ENCODE data around the gene NRL.
A peak's percentile ranks its signal among the peaks of the same experiment; 100 is the strongest.
"Not testable (repeated sequence)": the region's sequence is repeated elsewhere in the genome, so short reads cannot be mapped to it uniquely, and the experiment has no call there.

The NRL gene

DNA sequence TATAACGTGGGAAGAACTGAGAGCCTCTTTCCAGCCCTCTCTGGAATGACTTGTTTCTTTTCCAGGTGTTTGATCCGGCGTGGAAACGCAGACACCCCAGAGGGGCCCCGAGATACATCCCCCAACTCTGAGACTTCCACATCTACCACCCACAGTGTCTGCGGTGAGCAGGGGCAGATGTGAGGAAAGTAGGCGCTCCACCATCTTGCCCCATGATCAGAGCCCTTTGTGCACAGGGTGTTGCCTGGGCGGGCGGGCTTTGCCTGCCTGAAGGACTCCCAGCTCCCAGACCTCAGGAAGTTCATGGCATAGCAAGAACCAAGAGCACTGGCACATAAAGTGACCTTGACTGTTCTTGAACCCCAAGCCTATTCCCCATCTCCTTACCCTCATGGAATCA is 60.1 kb downstream of the NRL start:
- Mint-ChIP-seq H3K9me3 (no peaks in the 10 kb centered on the region), H3K27ac (no peak overlapping the region), H3K36me3 (peaks cover 12% of the 10 kb centered on the region), H3K4me1 (peaks cover 44% of the 10 kb centered on the region), H3K4me3 (no peak overlapping the region)
- no peak for DNase-seq (ENCODE audit: low spot score in 2 of 2)
- ATAC-seq, result no peak

DNA sequence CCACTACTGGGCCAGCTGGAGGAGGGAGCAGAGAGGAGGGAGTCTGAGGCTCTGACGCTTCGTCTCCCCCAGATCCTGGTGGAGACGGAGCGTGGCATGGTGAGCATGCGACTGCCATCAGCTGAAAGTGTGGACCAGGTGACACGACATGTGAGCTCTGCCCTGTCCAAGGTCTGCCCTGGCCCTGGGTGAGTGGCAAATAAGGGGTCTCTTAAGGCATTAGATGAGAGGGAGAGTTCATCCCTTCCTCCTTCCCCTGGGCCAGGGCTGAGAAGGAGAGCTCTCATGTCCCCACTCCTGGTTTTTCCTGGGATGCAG is 60.5 kb downstream of the NRL start:
- no peak overlapping the region for H3K4me3 Mint-ChIP-seq
- DNase-seq (ENCODE audit: low spot score in 2 of 2) (no peak), ATAC-seq (no peak)
- H3K4me1 Mint-ChIP-seq, result peaks cover 44% of the 10 kb centered on the region
- no peaks in the 10 kb centered on the region for H3K9me3 Mint-ChIP-seq
- no peak overlapping the region for H3K27ac Mint-ChIP-seq
- H3K36me3 Mint-ChIP-seq, result peaks cover 12% of the 10 kb centered on the region

DNA sequence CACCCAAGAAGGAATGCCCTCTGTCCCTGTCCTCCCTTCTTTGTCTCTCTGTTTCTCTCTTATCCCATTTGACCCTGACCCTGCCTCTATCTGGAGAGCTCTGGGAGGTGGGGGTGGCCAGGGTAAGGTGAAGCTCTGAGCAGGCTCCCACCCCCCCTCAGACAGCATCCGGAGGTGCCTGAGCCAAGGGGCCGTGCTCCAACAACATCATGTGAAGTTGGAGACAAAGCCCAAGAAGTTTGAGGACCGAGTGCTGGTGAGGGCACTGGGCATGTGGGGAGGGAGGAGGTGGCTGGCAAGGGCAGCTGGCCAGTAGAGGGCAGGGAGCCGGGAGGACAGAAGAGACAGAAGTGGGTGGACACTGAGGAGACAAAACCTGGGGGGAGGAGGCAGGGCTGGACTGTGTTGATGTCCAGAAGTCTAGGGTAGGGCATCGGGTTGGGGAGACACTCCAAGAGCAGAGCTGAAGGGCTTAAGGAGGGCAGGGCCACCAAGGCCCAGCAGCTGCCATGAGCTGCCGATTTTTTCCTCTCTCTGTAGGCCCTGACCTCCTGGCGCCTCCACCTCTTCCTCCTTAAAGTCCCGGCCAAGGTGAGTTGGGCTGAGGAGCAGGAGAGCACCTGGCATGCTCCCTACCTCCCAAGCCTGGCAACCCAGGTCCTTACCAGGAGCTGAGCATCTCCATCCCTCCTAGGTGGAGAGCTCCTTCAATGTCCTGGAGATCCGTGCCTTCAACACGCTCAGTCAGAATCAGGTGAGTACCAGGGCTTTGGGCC is 61.0 kb downstream of the NRL start:
- Mint-ChIP-seq H3K4me1 (peaks cover 40% of the 10 kb centered on the region), H3K36me3 (peaks cover 12% of the 10 kb centered on the region), H3K4me3 (peak overlapping the region; percentile 77), H3K27ac (peak overlapping the region; percentile 66), H3K9me3 (no peaks in the 10 kb centered on the region)
- no peak for ATAC-seq
- no peak for DNase-seq (ENCODE audit: low spot score in 2 of 2)

DNA sequence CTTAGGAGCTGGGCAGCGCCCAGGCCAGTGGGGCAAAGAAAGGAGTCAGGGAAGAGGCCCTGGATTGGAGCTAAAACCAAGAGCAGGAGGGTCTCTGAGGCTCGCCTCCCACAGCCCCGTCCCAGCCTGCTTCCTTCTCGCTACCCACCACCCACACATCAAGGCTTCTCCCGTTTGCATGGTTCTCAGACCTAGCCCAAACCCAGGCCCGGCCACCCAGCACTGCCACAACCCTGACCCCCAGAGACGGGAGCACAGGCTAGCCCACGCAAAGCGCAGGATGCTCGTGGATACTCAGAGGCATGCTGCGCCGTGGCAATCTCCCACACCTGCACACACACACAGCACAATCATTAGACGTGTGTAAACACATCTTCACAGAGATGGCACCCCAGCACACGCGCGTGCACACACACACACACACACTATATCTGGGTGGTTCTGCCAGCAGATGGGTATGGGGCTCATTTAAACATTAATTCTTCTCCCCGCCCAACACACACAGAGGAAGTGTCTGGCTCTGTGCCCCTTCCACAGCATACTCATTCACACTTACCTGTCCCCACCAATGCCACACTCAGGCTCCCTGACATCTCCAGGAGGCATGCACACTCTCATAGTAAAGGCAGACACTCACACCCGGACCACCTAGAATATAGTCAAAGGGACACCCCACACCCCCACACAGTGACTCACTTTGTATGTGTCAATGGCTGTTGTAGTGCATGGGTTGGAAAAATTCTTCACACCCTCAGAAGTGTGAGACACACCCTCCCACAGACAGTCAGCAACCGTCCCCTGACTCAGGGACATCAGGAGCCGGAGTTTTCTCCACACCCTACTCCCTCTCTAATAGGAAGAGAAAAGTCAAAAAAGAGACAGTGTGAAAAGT is 61.8 kb downstream of the NRL start:
- Mint-ChIP-seq H3K36me3 (peaks cover 12% of the 10 kb centered on the region), H3K4me1 (peaks cover 31% of the 10 kb centered on the region), H3K27ac (peak overlapping the region; percentile 66), H3K9me3 (no peaks in the 10 kb centered on the region), H3K4me3 (peak overlapping the region; percentile 77)
- DNase-seq (ENCODE audit: low spot score in 2 of 2) (peak; percentile 42 to 81), ATAC-seq (peak; percentile 93)

DNA sequence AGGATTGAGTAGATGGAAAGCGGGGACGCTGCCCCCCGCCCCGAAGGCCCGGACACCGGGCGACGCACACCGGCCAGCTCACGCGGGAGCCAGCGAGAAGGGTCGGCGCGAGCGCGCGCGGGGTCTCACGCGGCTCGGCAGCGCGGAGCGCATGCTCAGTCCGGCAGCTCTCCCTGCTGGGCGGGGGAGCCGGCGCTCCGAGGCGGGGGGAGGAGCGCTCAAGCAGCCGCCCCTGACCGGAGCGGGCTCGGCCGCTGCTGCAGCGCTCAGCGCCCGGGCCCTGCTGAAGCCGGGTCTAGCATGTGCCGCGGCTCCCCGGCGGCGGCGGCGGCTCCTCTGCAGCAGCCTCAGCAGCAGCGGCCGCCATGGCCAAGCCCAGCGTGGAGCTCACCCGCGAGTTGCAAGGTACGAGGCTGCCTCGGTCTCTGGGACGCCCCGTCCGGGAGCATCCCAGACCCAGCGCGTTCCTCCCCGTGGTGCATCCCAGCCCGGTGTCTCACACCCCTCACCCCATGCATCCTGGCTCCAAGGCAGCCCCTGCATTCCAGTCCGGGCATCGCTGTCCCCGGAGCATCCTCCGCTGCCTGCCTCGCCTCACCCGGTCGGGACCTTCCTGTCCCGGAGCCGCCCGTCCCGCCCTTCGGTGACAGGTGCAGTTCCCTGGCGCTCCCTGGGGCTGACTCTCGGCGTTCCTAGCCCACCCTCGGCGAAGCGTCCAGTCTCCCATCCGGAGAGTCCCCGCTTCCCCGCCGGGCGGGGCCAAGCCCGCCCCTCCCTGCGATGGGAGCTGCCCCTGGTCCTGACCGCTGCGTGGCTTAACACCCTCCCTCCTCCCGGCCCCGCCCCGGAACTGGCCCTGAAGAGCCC is 62.7 kb downstream of the NRL start, which contains the start of gene CARMIL3:
Gene CARMIL3, plus strand, starts transcription at position 221 of the 867 bp plus-strand sequence. Its CDS starts 145 bp downstream, at position 366.
- Mint-ChIP-seq H3K9me3 (no peaks in the 10 kb centered on the region), H3K4me3 (peak within 1 kb of the TSS; percentile 77), H3K27ac (peak within 1 kb of the TSS; percentile 88), H3K4me1 (peaks cover 31% of the 10 kb centered on the region), H3K36me3 (peaks cover 12% of the 10 kb centered on the region)
- ATAC-seq, result peak; percentile 69
- peak; percentile 59 to 86 for DNase-seq (ENCODE audit: low spot score in 2 of 2)

DNA sequence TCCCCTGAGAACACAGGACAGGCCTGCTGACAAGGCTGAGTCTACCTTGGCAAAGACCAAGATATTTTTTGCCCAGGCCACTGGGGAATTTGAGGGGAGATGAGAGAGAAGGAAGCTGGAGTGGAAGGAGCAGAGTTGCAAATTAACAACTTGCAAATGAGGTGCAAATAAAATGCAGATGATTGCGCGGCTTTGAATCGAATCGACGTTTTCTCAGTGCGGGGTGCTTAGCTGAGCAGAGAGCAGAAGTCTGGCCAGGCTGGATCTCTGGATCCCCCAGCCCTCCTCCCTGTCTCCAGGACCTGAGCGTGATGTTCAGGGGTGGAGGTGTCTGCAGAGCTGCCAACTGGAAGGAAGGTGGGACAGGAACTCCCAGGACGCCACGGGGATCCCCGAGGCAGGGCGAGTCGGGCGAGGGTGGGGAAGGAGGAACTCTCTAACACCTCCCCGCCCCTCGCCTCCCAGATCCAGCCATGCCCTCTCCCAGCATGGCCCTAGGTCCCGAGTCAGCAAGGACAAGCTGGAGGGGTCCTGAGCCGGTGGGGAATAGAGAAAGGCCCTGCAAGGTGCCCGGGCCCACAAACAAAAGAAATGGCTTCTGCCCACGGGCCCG is 63.5 kb downstream of the NRL start:
- Mint-ChIP-seq H3K27ac (peak overlapping the region; percentile 88), H3K4me3 (peak overlapping the region; percentile 77), H3K4me1 (peaks cover 27% of the 10 kb centered on the region), H3K36me3 (peaks cover 12% of the 10 kb centered on the region), H3K9me3 (no peaks in the 10 kb centered on the region)
- DNase-seq (ENCODE audit: low spot score in 2 of 2), result no peak
- ATAC-seq, result no peak

DNA sequence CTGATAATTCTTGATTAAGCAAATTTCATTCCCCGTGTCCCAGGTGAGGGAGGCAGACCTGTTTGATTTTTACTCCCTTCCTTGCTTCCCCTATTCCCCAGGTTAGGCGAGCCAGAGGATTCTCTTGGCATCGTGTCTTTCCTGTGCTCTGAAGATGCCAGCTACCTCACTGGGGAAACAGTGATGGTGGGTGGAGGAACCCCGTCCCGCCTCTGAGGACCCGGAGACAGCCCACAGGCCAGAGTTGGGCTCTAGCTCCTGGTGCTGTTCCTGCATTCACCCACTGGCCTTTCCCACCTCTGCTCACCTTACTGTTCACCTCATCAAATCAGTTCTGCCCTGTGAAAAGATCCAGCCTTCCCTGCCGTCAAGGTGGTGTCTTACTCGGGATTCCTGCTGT is 64.0 kb downstream of the NRL start:
- H3K9me3 Mint-ChIP-seq; ATAC-seq; DNase-seq (ENCODE audit: low spot score in 2 of 2): not testable (repeated sequence)
- peaks cover 12% of the 10 kb centered on the region for H3K36me3 Mint-ChIP-seq
- peak overlapping the region; percentile 88 for H3K27ac Mint-ChIP-seq
- peaks cover 26% of the 10 kb centered on the region for H3K4me1 Mint-ChIP-seq
- peak overlapping the region; percentile 77 for H3K4me3 Mint-ChIP-seq

DNA sequence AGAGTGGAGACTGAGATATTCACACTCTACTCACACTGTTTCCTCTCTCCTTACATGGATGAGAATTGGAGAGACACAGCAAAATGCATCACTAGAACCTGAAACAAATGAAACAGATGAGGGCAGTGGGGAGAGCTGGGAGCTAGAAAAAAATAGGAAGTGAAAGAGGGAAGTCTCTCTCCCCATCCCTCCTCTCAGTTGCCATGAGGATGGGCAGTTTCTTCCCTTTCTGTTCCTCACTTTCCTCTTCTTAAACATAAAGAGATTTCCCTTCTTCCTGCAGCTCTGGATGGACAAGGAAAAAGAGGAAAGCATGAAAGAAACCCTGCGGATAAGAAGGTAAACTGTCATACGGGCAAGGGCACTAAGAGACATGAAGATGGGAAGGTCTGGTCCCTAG is 65.7 kb downstream of the NRL start:
- not testable (repeated sequence) for ATAC-seq; H3K9me3 Mint-ChIP-seq; DNase-seq (ENCODE audit: low spot score in 2 of 2); H3K4me3 Mint-ChIP-seq; H3K27ac Mint-ChIP-seq
- Mint-ChIP-seq H3K36me3 (peaks cover 12% of the 10 kb centered on the region), H3K4me1 (peaks cover 23% of the 10 kb centered on the region)

DNA sequence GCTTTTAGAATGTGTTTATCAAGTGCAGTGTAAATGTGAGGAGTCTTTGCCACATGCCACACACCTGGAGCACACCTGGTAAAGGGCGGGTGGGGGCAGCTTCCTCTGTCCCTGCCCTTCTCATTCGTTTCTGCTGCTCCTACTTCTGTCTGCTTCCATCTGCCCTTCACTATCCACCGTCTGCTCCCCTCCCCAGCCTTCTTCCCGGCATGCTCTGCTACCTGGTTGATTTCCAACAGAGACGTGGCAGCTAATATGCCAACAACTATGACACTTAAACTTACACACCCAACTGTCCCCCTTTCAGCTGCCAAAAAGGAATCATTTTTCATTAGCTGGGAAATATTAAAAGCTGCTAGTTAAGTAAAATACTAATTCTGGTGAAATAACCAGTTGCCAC is 72.0 kb downstream of the NRL start:
- H3K9me3 Mint-ChIP-seq, result no peaks in the 10 kb centered on the region
- ATAC-seq, result no peak
- no peaks in the 10 kb centered on the region for H3K4me1 Mint-ChIP-seq
- H3K27ac Mint-ChIP-seq, result no peak overlapping the region
- no peaks in the 10 kb centered on the region for H3K36me3 Mint-ChIP-seq
- no peak for DNase-seq (ENCODE audit: low spot score in 2 of 2)
- H3K4me3 Mint-ChIP-seq, result no peak overlapping the region

DNA sequence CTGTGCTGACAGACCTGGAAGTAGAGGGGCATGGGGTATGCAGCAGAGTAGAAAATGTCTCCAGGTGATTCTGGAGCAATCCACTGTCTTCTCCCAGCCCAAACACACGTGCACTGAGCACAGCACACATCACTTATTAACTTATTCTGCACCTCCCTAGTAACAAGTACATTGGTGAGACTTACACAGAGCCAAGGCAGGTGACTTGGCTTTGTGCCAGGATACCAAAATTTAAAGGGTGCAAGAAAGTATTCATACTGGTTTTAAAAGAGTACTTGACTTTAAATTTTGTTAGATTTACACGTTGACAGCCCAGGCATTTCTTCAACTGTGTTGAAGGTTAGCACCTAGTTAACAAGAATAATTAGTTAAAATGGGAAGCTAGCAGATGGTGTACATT is 74.1 kb downstream of the NRL start:
- DNase-seq (ENCODE audit: low spot score in 2 of 2) (no peak), ATAC-seq (no peak)
- Mint-ChIP-seq H3K36me3 (peaks cover 7% of the 10 kb centered on the region), H3K9me3 (no peaks in the 10 kb centered on the region), H3K27ac (no peak overlapping the region), H3K4me1 (peaks cover 13% of the 10 kb centered on the region), H3K4me3 (no peak overlapping the region)

DNA sequence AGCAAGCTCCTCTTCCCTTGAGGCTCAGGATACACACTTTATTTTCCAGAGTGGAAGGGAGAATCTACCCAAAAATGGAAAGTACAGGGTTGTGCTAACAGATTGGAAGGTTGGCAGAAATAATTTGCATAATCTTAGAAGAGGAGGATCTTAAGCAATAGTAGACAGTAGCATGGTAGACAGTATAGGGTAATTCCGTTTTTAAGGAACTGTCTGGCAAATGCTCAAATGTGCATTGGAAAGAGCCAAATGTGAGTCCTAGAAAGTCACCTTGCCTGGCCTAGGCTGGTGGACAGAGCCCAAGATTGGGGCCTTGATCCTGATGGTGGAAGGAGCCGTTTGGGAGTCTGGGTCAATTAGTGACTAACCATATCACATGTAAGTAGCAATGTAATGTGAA is 76.1 kb downstream of the NRL start:
- Mint-ChIP-seq H3K36me3 (peaks cover 7% of the 10 kb centered on the region), H3K27ac (no peak overlapping the region), H3K9me3 (no peaks in the 10 kb centered on the region), H3K4me3 (no peak overlapping the region), H3K4me1 (peaks cover 13% of the 10 kb centered on the region)
- ATAC-seq (no peak), DNase-seq (ENCODE audit: low spot score in 2 of 2) (no peak)

DNA sequence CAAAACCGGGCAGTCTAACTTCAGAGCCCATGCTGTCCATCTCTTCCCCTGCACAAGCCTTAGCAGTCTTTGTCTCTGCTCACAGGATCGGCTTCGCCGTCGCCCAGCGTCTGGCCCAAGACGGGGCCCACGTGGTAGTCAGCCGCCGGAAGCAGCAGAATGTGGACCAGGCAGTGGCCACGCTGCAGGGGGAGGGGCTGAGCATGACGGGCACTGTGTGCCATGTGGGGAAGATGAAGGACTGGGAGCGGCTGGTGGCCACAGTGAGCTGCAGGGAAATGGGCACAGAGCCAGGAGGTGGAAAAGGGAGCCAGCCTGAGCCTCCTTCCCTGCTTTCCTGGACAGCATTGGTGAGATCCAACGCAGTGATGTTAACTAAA is 77.1 kb downstream of the NRL start:
- H3K36me3 Mint-ChIP-seq, result peaks cover 7% of the 10 kb centered on the region
- no peak overlapping the region for H3K27ac Mint-ChIP-seq
- no peaks in the 10 kb centered on the region for H3K9me3 Mint-ChIP-seq
- H3K4me1 Mint-ChIP-seq, result peaks cover 13% of the 10 kb centered on the region
- ATAC-seq (no peak), DNase-seq (ENCODE audit: low spot score in 2 of 2) (no peak)
- peak overlapping the region; percentile 88 for H3K4me3 Mint-ChIP-seq

DNA sequence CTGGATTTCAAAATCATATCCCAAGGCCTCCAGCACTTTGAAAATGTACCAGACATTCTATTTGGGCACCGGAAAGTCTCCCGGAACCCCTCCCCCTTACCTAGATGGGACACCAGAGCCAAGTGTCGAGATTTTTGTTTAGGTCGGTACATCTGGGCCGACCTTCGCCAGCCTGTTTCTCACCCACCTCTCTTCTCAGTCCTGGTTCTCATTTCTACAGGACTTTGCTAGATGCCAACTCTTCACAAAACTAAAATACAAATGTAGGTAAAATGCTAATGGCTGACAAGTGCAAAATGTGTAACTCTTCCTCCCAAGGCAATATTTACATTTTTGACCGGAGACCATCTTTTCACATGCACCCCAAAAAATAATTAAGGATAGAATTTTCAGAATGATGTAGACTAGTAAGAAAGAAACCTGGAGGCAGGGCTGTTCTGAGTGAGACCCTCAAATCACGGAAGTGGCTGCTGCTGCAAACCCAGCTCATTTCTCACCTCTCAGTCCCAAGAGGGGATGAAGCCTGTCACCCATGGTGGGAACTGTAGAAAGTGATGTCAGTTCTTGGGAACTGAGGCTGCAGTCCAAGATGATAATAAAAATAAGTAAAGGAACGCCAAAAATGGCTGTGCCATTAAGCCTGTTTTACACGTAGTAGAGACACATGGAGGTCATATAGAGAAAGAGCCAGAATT is 77.6 kb downstream of the NRL start:
- ATAC-seq, result peak; percentile 36
- not testable (repeated sequence) for DNase-seq (ENCODE audit: low spot score in 2 of 2); H3K36me3 Mint-ChIP-seq; H3K9me3 Mint-ChIP-seq
- Mint-ChIP-seq H3K4me3 (peak overlapping the region; percentile 88), H3K4me1 (peaks cover 13% of the 10 kb centered on the region), H3K27ac (peak overlapping the region; percentile 90)

Data from stimulated activated effector memory CD8-positive, alpha-beta T cell treated with anti-CD3 and anti-CD28 coated beads, Interleukin-12 subunit alpha, Interleukin-12 subunit beta, amount 100 ng/mL, for 72 hours (primary cell).